Fibroblast of lung (primary cell): Measurements from ENCODE around the gene TNFSF10.

ENCODE experiments used
- EZH2 ChIP-seq: IDR thresholded peaks from 2 replicates; pipeline ENCODE4 v1.5.1; 2012; ENCODE audit warnings: low read length, control low read depth, mild to moderate bottlenecking; ENCODE audit errors: missing control alignments
- TF ChIP-seq, protein P1 (sequence below), 2 donors: IDR thresholded peaks in 1 of 2; conservative IDR thresholded peaks in 1 of 2; 1 replicate in 1 of 2; 2 replicates in 1 of 2; pipeline ENCODE4 v1.5.1; 2011 to 2012; ENCODE audit warnings: low read length in 2 of 2, control low read depth in 1 of 2, inconsistent platforms in 1 of 2, low read depth in 1 of 2, mild to moderate bottlenecking in 1 of 2

DNA sequence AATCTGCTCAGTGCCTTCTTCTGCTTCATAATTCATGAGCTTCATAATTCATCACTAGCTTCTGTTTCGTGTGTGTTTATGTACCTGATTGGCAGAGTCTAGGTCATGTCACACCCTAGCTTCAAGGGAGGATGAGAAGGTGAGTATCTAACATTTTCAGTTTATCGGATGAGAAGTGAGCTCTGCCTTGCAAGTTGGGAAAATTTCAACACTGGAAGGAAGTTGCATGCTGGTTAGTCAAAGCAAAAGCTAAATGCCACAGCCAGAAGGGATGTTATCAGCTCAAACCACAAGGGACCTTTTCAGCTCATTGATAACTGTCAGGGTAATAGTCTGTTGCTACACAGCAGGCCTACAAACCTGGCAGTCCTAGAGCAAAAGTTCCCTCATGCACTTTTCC, 7.3 kb upstream of the TNFSF10 start:
- TF ChIP-seq, protein P1, sequence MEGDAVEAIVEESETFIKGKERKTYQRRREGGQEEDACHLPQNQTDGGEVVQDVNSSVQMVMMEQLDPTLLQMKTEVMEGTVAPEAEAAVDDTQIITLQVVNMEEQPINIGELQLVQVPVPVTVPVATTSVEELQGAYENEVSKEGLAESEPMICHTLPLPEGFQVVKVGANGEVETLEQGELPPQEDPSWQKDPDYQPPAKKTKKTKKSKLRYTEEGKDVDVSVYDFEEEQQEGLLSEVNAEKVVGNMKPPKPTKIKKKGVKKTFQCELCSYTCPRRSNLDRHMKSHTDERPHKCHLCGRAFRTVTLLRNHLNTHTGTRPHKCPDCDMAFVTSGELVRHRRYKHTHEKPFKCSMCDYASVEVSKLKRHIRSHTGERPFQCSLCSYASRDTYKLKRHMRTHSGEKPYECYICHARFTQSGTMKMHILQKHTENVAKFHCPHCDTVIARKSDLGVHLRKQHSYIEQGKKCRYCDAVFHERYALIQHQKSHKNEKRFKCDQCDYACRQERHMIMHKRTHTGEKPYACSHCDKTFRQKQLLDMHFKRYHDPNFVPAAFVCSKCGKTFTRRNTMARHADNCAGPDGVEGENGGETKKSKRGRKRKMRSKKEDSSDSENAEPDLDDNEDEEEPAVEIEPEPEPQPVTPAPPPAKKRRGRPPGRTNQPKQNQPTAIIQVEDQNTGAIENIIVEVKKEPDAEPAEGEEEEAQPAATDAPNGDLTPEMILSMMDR (conservative IDR thresholded peaks at IDR 0.05 in 1 of 2, IDR thresholded peaks at IDR 0.05 in 1 of 2; ENCODE audit: low read depth in 1 of 2, low read length in 2 of 2): no peak
- no peak for TF ChIP-seq EZH2
